VCaP (cell line): ENCODE data around the gene USP12.

Experiments
- H3K27ac ChIP-seq: fragments of 450-650 bp; 2 replicates; pipeline ENCODE4 v1.5.1; 2017
- CTCF ChIP-seq: fragments of 450-650 bp; conservative IDR thresholded peaks from 2 replicates; pipeline ENCODE4 v1.5.1; 2017; ENCODE audit warnings: mild to moderate bottlenecking, moderate library complexity

USP12 gene

DNA sequence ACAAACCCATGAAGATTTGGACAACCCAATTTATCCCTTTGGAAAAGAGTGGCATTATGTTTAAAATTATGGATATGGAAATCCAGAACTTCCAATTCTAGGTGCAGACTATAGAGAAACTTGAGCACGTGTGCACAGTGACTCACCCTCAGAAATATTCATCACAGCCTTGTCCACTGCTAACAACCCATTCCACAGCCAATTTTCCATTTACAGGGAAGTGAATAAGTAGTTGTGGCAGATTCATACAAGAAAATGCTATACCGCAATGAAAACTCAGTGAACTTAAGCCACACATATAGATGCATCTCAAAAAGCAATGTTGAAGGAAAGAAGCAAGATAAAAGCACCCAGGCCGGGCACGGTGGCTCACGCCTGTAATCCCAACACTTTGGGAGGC is 133.3 kb downstream of the USP12 start:
- TF ChIP-seq CTCF: no peak
- no peak overlapping the region for H3K27ac ChIP-seq

GRCh38 chr13:27037571-27037970 is 134.0 kb downstream of the USP12 start:
- TF ChIP-seq CTCF: no peak
- H3K27ac ChIP-seq: no peak overlapping the region

GRCh38 chr13:27037171-27037570 is 134.4 kb downstream of the USP12 start:
- H3K27ac ChIP-seq: no peak overlapping the region
- TF ChIP-seq CTCF: no peak

DNA sequence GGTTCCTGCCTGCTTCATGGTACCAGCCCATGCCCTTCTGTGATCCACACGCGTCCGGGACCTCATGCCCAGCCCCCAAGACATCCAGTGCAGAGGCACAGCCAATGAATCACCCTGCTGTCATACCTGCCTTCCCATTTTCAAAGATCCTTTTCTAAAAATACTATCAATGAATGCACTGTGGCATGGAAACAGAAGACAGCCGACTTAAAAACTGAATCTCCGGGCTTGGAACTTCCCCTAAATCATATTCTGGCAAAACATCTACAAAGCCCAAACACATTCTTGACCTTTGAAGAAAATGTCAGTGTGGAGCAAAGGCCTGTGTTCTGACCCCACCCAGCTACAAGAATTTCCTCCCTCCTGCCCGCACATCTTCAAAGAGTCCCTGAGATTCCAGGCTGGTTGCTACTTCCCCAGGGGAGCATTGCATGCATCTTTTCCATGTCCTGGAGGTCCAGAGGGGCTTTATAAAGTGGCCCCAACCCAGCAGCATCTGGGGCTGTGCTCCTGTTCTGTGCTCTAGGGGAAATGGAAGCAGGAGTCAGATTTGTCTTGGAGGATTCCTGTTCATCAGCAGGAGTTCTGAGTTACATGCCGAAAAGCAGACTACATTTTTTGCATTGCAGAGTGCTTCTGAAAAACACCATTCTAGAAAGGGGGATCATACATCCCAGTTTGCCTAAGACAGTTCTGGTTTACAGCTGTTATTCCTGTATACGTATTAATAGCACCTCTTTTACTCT is 135.2 kb downstream of the USP12 start:
- TF ChIP-seq CTCF: no peak
- no peak overlapping the region for H3K27ac ChIP-seq

DNA sequence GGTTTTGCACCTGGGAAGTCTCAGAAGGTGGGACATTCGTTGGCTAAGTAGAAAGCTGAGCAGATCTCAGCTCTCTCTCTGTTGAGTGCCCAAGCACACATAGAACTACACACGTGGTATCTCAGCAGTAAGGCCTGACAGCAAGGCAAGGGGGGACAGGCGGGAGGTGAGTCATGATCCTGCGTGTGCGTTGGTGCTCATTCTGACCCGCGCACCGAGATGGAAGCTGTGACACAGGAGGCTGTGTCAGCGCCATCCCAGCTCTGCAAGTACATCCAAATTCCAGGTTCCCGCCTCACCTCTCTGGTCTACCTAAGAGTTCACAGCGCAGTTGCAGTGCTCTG is 135.7 kb downstream of the USP12 start:
- H3K27ac ChIP-seq: no peak overlapping the region
- no peak for TF ChIP-seq CTCF

DNA sequence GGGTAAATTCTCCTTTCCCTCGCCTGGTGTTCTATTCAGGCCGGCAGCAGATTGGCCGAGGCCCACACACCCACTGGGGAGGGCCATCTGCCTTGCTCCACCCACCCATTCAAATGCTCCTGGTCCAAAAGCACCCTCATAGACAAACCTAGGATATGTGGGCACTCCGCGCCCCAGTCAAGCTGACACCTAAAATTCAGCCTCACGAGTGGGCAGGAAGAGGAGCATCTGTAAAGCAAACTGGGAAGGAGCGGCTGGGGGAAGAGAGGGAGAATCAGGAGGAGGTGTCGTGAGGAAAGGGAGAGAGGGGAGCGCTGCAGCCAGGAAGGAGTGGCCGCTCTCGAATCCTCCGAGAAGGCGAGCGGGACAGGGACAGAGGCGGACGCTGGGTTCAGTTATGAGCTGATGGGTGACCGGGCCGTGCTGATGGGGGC is 136.9 kb downstream of the USP12 start:
- TF ChIP-seq CTCF: no peak
- no peak overlapping the region for H3K27ac ChIP-seq

DNA sequence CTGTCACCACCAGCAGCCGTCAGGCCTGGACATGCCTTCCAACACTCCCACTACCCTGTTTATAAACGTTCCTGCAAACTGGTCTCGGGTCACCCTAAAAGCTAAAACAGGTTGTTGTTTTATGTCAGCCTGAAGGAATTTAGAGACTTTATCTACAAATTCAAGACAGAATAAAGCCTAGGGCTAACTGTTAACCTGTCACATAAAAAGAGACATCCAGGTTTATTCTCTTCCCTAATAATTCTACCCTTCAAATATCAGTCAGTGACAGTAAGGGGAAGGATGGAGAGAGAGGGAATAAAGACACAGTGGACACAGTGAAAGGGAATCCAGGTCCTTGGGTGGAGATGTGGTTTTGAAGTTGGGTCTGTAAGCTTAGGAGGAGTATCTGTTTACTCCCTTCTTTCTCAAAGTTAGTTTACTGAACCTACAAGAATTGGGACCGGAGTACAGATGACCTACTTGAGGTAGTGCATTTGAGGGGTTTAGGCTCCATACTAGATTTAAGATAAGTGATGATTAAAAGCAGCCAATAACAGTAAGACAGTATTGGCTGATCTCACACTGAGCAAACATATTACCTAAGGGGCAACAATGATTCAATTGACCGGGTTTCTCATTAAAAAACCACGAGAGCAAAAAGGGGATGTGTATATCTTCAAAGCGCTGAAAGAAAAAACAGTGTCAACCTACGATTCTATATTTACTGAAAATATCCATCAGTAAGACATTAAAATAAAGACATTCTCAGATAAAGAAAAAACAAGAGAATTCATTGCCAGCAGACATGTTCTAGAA is 142.7 kb downstream of the USP12 start:
- no peak overlapping the region for H3K27ac ChIP-seq
- no peak for TF ChIP-seq CTCF
